DOHH2 (cell line): ENCODE data around the gene SSBP3.

Experiments
- H3F3A ChIP-seq: fragments of 200-600 bp; sonication (generic), shearing (Covaris generic); 2 replicates; pipeline ENCODE4 v1.6.0; 2016; ENCODE audit warnings: antibody characterized with exemption, mild to moderate bottlenecking; ENCODE audit not compliant: control insufficient read depth, insufficient read depth
- H3K27ac ChIP-seq: fragments of 200-600 bp; sonication (generic); 2 replicates; pipeline ENCODE4 v1.5.1; 2014; ENCODE audit warnings: low read depth, mild to moderate bottlenecking, low read length, moderate library complexity
- H3K27me3 ChIP-seq: fragments of 200-600 bp; sonication (generic); 2 replicates; pipeline ENCODE4 v1.6.1; 2014; ENCODE audit warnings: mild to moderate bottlenecking, low read length, mixed read lengths; ENCODE audit not compliant: control insufficient read depth
- H3K36me3 ChIP-seq: fragments of 200-600 bp; sonication (generic); 2 replicates; pipeline ENCODE4 v1.6.1; 2014; ENCODE audit warnings: mild to moderate bottlenecking, low read length, moderate library complexity, mixed read lengths; ENCODE audit not compliant: control insufficient read depth
- H3K4me1 ChIP-seq: fragments of 200-600 bp; sonication (generic); 2 replicates; pipeline ENCODE4 v1.6.1; 2014; ENCODE audit warnings: mild to moderate bottlenecking, low read length, mixed read lengths; ENCODE audit not compliant: control insufficient read depth
- H3K4me2 ChIP-seq: fragments of 200-600 bp; sonication (generic); 2 replicates; pipeline ENCODE4 v1.6.0; 2014; ENCODE audit warnings: mild to moderate bottlenecking, low read length, moderate library complexity
- H3K4me3 ChIP-seq: fragments of 200-600 bp; sonication (generic); 2 replicates; pipeline ENCODE4 v1.5.1; 2014; ENCODE audit warnings: mild to moderate bottlenecking, low read length, mixed read lengths
- H3K79me2 ChIP-seq: fragments of 200-600 bp; sonication (generic); 2 replicates; pipeline ENCODE4 v1.6.1; 2014; ENCODE audit warnings: mild to moderate bottlenecking, low read length, mixed read lengths; ENCODE audit not compliant: control insufficient read depth
- H3K9me2 ChIP-seq: fragments of 200-600 bp; sonication (generic); replicated peaks from 2 replicates; pipeline ENCODE4 v1.6.1; 2014; ENCODE audit warnings: mild to moderate bottlenecking, low read length, mixed read lengths; ENCODE audit not compliant: control insufficient read depth
- H3K9me3 ChIP-seq: fragments of 200-600 bp; sonication (generic); 2 replicates; pipeline ENCODE4 v1.6.1; 2014; ENCODE audit warnings: antibody characterized with exemption, low read length, mixed read lengths; ENCODE audit not compliant: control insufficient read depth, insufficient read depth
- H4K20me1 ChIP-seq: fragments of 200-600 bp; sonication (generic); 2 replicates; pipeline ENCODE4 v1.6.0; 2014; ENCODE audit warnings: low read depth, mild to moderate bottlenecking, antibody characterized with exemption, low read length, moderate library complexity; ENCODE audit not compliant: control insufficient read depth, insufficient read depth
- CTCF ChIP-seq: fragments of 200-600 bp; sonication (generic); IDR thresholded peaks from one replicate; pipeline ENCODE4 v1.5.1; 2014; ENCODE audit warnings: antibody characterized with exemption, mild to moderate bottlenecking, low read depth, low read length; ENCODE audit not compliant: poor library complexity, severe bottlenecking
- EZH2phosphoT487 ChIP-seq: fragments of 200-600 bp; sonication (generic); IDR thresholded peaks from 2 replicates; pipeline ENCODE4 v1.6.1; 2017; ENCODE audit warnings: borderline replicate concordance, mild to moderate bottlenecking, antibody characterized with exemption, low read length, moderate library complexity, mixed read lengths

The SSBP3 gene

GRCh38 chr1:54277451-54278341 lies 128.5 kb downstream of the SSBP3 start:
- Histone ChIP-seq H3K9me3 (no peaks in the 10 kb centered on the region), H3K79me2 (no peaks in the 10 kb centered on the region), H3K4me1 (peaks cover 13% of the 10 kb centered on the region), H4K20me1 (no peaks in the 10 kb centered on the region), H3K4me3 (no peak overlapping the region), H3K9me2 (no peaks in the 10 kb centered on the region), H3K4me2 (no peak overlapping the region), H3K36me3 (no peaks in the 10 kb centered on the region), H3F3A (no peaks in the 10 kb centered on the region), H3K27me3 (no peaks in the 10 kb centered on the region), H3K27ac (no peak overlapping the region)
- TF ChIP-seq EZH2phosphoT487 (no peak), CTCF (no peak)

- TF ChIP-seq EZH2phosphoT487 (no peak), CTCF (no peak)
- H3K4me2 ChIP-seq = no peak overlapping the region
- H3K27me3 ChIP-seq = no peaks in the 10 kb centered on the region
- no peak overlapping the region for H3K4me3 ChIP-seq
- peaks cover 15% of the 10 kb centered on the region for H3K4me1 ChIP-seq
- H3K9me3 ChIP-seq = no peaks in the 10 kb centered on the region
- H3K79me2 ChIP-seq = no peaks in the 10 kb centered on the region
- no peaks in the 10 kb centered on the region for H3F3A ChIP-seq
- no peaks in the 10 kb centered on the region for H3K36me3 ChIP-seq
- no peaks in the 10 kb centered on the region for H4K20me1 ChIP-seq
- no peak overlapping the region for H3K27ac ChIP-seq
- H3K9me2 ChIP-seq = no peaks in the 10 kb centered on the region
Observed at GRCh38 chr1:54276617-54277450, 129.4 kb downstream of the SSBP3 start.

GRCh38 chr1:54275349-54275748 lies 130.8 kb downstream of the SSBP3 start:
- no peaks in the 10 kb centered on the region for H3K27me3 ChIP-seq
- no peaks in the 10 kb centered on the region for H3K9me2 ChIP-seq
- no peaks in the 10 kb centered on the region for H3K36me3 ChIP-seq
- H3K4me2 ChIP-seq = no peak overlapping the region
- H3K4me3 ChIP-seq = no peak overlapping the region
- no peaks in the 10 kb centered on the region for H3K79me2 ChIP-seq
- H3K27ac ChIP-seq = no peak overlapping the region
- TF ChIP-seq EZH2phosphoT487 (no peak), CTCF (no peak)
- H3K9me3 ChIP-seq = no peaks in the 10 kb centered on the region
- peaks cover 15% of the 10 kb centered on the region for H3K4me1 ChIP-seq
- no peaks in the 10 kb centered on the region for H3F3A ChIP-seq
- no peaks in the 10 kb centered on the region for H4K20me1 ChIP-seq
